ENCODE results near the gene MAML3. TPM values are rescaled to one million over a fixed set of nuclear protein-coding genes. Genes with fewer than 3 reads are reported as not detected.

The MAML3 gene
- total RNA-seq, 1 donor from 2014 or later = 4.4 TPM

GRCh38 chr4:139774759-139775487 is 379.1 kb downstream of the MAML3 start:
- DNase-seq = no peak

DNA sequence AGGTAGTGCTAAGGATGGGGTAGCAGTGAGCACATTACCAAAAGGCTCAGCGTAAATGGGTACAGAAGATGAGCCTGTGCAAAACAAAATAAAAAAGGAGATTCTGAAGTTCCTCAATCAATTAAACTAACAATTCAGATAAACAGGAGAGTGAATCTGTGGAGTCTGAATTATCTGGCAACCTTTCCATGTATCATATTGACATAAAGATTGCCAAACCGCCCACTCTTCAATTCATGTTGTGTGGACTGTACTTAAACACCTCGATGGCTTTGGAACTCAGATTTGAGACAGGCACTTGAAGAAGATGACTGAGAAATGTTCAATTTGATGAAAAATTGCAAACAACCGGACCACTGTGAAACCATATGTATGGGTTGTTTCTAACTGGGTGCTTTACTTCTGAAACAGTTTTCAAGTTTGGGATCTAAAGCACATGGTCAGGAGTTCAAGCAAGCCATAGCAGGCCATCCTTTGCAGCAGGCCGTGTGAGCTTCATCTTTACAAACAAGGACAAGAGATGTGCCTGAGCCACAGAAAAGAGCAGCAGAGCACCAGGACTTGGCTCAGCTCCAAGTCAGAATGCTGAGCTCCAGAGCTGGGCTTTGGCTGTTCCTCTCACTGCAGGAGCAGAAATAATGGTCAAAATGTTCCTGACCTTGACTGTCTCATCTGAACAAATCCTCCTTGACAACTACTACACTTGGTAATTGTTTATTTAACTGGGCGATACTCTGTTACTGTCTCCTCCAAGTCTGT is 380.2 kb downstream of the MAML3 start:
- no peak for DNase-seq

GRCh38 chr4:139770361-139770760 is 383.6 kb downstream of the MAML3 start:
- DNase-seq = no peak

DNA sequence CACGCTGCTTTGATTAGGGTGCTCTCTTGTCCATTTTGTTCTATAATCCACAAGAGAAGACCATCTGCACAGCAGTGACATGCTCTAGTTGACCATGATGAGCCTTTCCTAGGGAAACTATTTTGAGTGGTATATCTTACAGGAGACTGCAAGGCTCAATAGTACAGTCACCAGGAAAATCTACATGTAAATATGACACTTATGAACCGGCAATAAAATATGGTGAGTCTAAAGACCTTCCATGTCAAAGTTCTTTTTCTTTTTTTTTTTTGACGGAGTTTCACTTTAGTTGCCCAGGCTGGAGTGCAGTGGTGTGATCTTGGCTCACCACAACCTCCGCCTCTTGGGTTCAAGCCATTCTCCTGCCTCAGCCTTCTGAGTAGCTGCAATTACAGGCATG is 384.6 kb downstream of the MAML3 start:
- DNase-seq = no peak

DNA sequence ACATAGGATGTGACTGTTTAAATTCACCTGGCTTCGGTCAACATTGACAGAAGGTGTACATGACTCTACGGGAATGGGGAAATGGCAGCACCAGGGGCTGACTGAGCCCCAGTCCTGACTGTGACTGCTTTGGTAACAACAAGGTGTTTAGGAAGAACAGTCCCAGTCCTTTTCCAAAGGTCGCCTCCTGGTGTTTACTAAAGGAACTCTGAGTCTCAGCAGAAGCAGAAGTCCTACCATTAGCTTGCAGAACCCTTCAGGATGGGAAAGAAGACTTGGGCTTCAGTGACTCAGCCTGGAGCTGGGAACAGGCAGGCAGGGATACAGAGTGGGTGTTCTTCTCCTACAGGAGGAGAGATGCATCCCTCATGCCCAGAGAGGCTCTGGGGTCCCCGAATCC is 385.1 kb downstream of the MAML3 start:
- DNase-seq = no peak

DNA sequence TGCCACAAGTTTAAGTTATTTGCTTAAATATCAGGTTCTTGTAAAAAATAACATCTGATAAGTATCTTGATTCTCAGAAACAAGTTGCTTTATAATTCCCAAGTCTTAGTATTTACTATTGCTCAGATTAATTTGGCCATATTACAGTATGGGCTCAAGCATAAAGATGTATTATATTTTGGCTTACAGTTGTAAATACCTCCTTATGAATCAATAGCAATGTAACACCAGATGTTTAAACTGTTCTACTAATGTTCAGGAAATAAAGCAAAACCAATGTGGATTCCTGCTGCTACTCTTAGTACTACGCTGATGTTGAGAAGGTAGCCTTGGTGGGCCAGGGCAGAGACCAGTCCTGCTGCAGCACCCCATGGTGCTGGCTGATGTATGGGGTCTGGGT is 385.6 kb downstream of the MAML3 start:
- no peak for DNase-seq

DNA sequence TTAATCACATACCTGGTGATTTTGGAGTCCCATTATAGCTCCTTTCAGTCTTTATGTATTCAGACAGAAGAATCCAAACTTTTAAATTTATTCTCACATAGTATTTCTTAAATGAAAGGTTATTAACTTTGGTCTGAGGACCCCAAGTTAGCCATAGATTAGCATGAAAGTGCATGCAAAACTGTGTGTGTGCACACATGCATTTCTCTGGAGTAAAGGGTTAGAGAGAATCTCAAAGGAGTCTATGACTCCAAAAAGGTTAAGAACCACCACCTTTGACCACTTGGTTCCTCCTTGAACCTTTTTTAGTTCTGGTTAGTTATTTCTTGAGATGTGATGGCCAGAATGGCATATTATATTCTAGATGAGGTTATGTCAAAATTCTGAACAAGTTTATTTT is 386.4 kb downstream of the MAML3 start:
- DNase-seq = no peak

GRCh38 chr4:139767168-139767567 is 386.8 kb downstream of the MAML3 start:
- DNase-seq = no peak

- DNase-seq = no peak
Observed at GRCh38 chr4:139764686-139765310, 389.2 kb downstream of the MAML3 start.

GRCh38 chr4:139764182-139764581 is 389.8 kb downstream of the MAML3 start:
- DNase-seq = no peak

GRCh38 chr4:139763672-139764071 is 390.3 kb downstream of the MAML3 start:
- DNase-seq = no peak

DNA sequence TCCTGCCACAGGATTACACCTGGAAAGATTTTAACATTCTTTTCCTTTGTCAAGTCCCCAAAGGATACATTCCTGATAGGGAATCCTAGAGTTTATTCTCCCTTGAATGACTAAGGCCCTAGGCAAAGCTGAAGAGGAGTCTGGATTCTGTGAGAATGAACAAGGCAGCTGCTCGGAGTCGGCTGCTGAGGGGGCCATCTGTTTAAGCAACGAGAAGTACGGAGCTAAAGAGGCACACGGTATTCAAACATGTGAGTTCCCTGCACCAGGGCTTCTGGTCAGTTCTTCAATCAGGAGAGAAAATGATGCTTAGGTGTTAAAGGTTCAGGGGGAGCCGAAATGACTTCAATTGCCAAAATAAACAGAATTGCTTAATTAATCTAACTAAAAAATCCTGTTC is 390.8 kb downstream of the MAML3 start:
- DNase-seq = peak; percentile 13

DNA sequence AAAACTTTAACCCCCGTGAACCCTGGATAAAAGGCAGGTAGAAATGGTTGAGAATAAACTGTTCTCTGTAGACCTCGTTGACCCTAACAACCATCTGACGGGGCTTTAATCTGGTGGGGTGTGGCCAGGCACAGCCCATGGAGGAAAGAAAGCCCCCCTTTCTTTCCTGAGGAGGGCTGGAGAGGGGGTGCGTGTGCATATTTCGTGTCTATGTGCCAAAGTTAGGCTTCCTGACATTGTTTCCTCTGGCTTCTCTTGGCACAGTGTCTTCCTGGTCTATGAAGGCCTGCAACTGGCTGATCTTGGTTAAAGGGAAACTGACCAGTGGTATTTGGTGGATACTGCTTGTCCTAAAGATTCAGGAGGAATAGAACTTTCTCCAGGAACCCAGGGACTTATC is 391.3 kb downstream of the MAML3 start:
- no peak for DNase-seq

- no peak for DNase-seq
Observed at GRCh38 chr4:139761461-139761860, 392.5 kb downstream of the MAML3 start.

- no peak for DNase-seq
Observed at GRCh38 chr4:139760567-139760966, 393.4 kb downstream of the MAML3 start.

DNA sequence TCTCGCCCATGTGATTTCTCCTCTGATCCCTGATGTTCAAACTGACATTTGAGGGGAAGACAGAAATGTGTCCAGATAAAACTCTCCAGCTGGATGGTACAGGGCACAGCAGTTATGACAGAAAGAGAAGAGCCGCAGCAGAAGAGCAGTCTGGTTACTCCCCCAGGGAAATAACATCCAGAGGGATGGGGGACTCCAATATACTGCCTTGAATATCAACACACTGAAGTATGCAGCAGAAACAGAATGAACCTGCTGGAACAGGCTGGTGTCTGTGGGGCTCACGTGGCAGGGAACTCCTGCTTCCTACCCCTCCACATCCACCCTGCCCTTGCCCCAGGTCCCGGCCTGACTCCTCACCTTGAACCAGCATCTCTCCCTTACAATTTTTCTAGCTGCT is 394.9 kb downstream of the MAML3 start:
- no peak for DNase-seq

GRCh38 chr4:139756391-139757180 is 397.4 kb downstream of the MAML3 start:
- no peak for DNase-seq

GRCh38 chr4:139754938-139755337 is 399.0 kb downstream of the MAML3 start:
- DNase-seq = no peak

DNA sequence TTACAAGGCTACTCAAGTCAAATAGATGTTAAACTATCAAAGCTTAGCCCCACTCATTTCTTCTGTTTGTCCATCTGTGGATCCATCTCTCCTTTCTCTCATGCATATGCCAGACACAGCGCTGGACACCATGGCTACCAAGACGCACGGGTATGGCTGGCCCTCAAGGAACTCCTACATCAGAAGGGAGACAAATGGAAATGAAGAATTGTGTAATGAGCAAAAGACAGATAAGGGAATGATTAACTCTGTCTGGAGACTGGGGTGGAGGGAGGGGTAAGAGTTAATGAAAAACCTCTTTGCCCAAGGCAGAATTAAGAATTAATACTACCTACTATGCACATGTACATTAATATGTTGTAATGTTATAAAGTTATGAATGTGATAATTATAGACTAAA is 400.3 kb downstream of the MAML3 start:
- DNase-seq = no peak

DNA sequence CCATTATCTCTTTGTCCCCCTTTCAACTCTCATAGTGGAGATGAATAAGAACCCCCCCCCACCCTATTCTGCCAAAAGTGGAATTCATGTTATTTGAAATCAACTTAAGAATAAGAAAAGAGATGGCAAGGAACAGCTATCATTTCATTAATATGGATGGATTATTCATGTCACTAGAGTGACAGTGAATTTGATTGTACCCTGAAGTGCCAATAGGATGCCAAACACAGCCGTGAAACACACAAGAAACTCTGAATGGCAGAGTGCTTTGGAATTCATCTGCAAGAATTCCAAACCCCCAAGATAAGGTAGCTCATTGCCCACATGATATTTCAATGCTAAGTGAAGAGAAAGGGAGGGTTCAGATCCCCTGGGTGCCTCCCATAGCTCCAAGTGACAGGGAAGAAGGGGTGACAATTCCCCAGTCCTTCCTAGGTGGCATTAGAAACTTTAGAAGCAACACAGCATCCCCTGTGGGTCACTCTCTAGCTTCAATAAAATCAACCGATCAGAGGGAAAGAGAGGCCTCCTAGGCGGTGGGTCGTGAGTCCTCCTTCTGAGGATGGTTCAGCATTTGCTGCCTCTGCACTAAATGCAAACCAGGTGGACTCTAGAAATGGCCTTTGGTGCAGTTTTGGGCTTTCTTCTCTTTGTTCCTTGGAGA is 404.0 kb downstream of the MAML3 start:
- no peak for DNase-seq

DNA sequence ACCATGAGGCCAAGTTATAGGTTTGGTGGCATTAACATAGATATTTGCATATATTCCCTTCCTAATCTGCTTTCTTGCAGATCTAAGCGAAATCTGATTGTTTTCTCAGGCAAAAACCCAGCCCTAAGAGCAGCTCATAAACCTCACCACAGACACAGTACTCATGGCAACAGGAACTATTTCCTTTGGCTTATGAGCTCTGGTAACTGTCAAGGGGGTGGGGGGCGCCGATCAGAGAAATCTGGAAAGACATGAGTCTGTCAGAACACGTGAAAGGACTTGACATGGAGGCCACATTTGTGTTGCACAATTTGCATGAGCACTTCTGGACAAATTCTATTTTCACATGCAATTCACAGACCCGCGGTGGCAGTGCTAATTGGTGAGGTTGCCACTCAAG is 404.6 kb downstream of the MAML3 start:
- no peak for DNase-seq

All from occipital lobe (tissue), 2 donors.